Cardiac fibroblast (primary cell): ENCODE results near the gene FGFBP3.

Experiments
- DNase-seq, 2 donors: peaks; one replicate each; pipeline versions ENCODE4 v3.0.0 to v3.0.0-alpha.2; 2010; ENCODE audit warnings: low read depth in 2 of 2
- H3K4me3 ChIP-seq, 2 donors: replicated peaks in 1 of 2; 1 replicate in 1 of 2; 2 replicates in 1 of 2; pipeline ENCODE4 v1.5.1; 2011; ENCODE audit warnings: low read depth in 2 of 2, low read length in 2 of 2, mild to moderate bottlenecking in 2 of 2, moderate library complexity in 1 of 2
- TF ChIP-seq, protein P1 (sequence below): IDR thresholded peaks from one replicate; pipeline ENCODE4 v1.5.1; 2011; ENCODE audit warnings: low read depth, mild to moderate bottlenecking, low read length, inconsistent platforms

Gene FGFBP3

GRCh38 chr10:91891125-91892001 lies 17.9 kb downstream of the FGFBP3 start:
- peak; percentile 82 to 91 for DNase-seq
- TF ChIP-seq, protein P1, sequence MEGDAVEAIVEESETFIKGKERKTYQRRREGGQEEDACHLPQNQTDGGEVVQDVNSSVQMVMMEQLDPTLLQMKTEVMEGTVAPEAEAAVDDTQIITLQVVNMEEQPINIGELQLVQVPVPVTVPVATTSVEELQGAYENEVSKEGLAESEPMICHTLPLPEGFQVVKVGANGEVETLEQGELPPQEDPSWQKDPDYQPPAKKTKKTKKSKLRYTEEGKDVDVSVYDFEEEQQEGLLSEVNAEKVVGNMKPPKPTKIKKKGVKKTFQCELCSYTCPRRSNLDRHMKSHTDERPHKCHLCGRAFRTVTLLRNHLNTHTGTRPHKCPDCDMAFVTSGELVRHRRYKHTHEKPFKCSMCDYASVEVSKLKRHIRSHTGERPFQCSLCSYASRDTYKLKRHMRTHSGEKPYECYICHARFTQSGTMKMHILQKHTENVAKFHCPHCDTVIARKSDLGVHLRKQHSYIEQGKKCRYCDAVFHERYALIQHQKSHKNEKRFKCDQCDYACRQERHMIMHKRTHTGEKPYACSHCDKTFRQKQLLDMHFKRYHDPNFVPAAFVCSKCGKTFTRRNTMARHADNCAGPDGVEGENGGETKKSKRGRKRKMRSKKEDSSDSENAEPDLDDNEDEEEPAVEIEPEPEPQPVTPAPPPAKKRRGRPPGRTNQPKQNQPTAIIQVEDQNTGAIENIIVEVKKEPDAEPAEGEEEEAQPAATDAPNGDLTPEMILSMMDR: no peak
- no peak overlapping the region for H3K4me3 ChIP-seq

DNA sequence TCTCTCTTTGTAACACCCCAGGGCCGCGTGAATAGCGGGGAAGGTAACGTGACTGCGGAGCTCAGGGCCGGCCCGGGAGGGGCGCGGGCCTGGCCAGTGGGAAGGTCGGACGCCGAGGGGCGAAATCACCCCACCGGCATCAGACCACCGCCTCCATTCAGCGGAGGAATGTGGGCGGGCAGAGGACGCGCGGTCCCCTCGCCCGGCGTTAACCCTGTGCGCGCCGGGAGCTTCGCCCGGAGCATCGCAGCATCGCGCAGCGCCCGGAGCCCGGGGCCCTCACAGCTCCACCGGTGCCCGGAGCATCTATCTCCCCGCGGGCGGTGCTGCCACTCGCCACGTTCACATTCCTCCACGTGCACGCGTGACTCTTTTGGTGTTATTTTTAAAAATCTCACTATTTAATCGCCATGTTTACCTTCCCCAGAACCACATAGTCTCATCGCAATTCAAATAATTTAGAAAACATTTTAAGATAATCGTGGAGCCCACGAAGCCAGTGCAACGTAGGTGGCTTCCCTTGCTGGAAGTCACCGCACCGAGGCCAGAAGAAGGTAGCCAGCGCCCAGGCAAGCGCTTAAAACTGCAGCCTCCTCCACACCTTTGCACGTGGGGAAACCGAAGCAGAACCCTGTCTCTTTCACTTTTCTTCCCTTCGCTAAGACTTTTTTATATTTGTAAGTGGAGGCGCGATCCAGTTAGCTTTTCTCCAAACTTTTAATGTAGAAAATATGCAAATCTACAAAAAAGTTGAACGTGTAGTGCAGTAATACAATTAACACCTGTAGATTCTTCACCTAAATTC lies 21.8 kb downstream of the FGFBP3 start:
- H3K4me3 ChIP-seq: peak overlapping the region; percentile 45 to 56
- TF ChIP-seq, protein P1: no peak
- peak; percentile 32 to 70 for DNase-seq

- TF ChIP-seq, protein P1: no peak
- no peak for DNase-seq
- H3K4me3 ChIP-seq: peak overlapping the region; percentile 45 to 56
Observed at GRCh38 chr10:91886954-91887271, 22.4 kb downstream of the FGFBP3 start.

DNA sequence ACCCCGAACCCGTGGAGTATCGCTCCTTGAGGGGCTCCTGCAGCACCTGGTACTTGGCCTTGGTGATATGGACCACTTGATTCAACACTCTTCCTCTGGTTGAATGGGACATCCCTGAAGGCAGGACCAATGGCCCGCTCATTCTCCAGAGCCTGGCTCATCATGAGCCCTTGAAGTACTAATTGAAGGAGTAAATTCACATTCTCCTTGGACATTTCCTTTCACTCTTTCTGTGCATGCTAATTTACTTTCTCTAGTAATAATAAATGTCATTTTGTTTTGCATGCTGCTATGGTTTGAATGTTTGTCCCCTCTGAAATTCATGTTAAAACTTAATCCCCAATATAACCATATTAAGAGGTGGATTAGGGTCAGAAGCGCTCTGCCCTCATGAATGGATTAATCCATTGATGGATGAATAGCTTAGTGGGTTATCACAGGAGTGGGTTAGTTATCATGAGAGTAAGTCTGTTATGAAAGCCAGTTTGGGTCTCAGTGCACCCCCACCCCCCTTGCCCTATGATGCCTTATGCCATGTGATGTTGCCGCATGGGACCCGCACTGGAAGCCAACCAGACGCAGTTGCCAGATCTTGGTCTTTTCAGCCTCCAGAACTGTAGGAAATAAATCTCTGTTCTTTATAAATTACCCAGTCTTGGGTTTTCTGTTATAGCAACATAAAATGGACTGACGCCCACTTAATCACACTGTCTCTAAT lies 23.8 kb downstream of the FGFBP3 start:
- H3K4me3 ChIP-seq: no peak overlapping the region

GRCh38 chr10:91884536-91884935 lies 24.8 kb downstream of the FGFBP3 start:
- H3K4me3 ChIP-seq: no peak overlapping the region
- TF ChIP-seq, protein P1: no peak
- DNase-seq: no peak

More for the DNA sequence above, 23.8 kb downstream of the FGFBP3 start:
- DNase-seq: no peak
- TF ChIP-seq, protein P1: no peak

DNA sequence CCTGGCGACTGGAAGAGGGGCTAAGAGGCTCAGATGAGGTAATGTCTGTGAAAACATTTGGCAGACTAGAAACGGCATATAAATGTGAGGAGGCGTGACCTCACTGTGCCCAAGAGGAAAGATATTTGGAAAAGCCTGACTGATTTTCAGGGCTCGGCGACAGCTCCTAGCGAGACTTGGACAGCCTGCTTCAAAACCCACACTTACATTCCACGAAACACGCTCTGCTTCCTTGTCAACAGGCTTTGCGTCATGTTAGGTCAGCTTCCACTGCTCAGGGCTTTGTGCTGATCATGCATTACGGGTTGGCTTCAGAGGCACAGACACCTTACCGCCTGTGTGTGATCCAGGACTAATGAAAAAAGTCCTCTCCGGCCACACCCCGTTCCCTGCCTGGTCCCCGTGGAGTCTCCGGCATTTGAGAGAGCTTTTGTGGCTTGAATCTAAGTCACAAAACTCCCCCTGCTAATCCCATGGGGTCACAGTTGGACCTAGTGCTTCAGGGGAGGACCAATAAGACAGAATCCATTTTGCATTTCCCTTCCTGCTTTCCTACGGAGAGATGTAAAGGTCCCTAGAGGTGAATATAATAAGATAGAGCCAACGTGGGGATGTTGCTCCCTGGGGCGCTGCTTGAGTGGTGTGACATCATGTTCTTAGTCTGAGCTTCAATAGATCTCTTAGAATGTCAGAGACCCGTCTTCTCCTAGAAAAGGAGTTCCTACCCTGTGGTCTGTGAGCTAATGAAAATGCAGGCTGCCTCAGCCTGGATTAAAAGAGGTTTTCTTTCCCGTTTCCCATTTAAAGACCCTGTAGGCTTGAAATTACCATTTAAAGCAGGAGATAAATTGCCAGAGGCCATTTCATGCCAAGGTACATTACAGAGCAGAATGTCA lies 25.5 kb downstream of the FGFBP3 start:
- DNase-seq: peak; percentile 61 to 77
- H3K4me3 ChIP-seq: no peak overlapping the region
- TF ChIP-seq, protein P1: no peak
